H1 (cell line): ENCODE data around the gene TCFL5. TPM values are rescaled to one million over a fixed set of nuclear protein-coding genes. Genes with fewer than 3 reads are reported as not detected.
A peak's percentile ranks its signal among the peaks of the same experiment; 100 is the strongest.

Experiments
- CTCF ChIA-PET: fragments of 300-600 bp; sonication (Branson Sonifier 250); formaldehyde crosslinking; loops from one replicate; lab custom pipeline; 2021; ENCODE audit not compliant: partially characterized antibody; lab: Charles Lee
- POLR2A ChIA-PET: fragments of 300-600 bp; sonication (Branson Sonifier 250); formaldehyde crosslinking; loops from one replicate; lab custom pipeline; 2021; ENCODE audit warnings: inconsistent platforms; ENCODE audit not compliant: partially characterized antibody; lab: Charles Lee
- DNase-seq, 2 experiments: peaks; one replicate each; pipeline versions ENCODE4 v3.0.0 to v3.0.0-alpha.2; 2010 to 2022; ENCODE audit warnings: low spot score in 2 of 2, low read depth in 1 of 2, mixed read lengths in 1 of 2
- FAIRE-seq: peaks from 2 replicates; lab custom pipeline; 2011; peaks lifted over from hg19 to GRCh38; lab: Jason Lieb, UNC
- H2AFZ ChIP-seq: 2 replicates; pipeline ENCODE4 v1.8.1; 2012; ENCODE audit warnings: low read length, inconsistent platforms
- H2AK5ac ChIP-seq: 2 replicates; pipeline ENCODE4 v1.6.1; 2013; ENCODE audit warnings: low read depth, low read length
- H2BK120ac ChIP-seq: replicated peaks from 2 replicates; pipeline ENCODE3; 2013; ENCODE audit warnings: low read depth, low read length, inconsistent platforms
- H2BK12ac ChIP-seq: 2 replicates; pipeline ENCODE4 v1.6.1; 2013; ENCODE audit warnings: low read depth, low read length
- H2BK15ac ChIP-seq: 2 replicates; pipeline ENCODE4 v1.6.1; 2013; ENCODE audit warnings: low read length
- H2BK20ac ChIP-seq: 2 replicates; pipeline ENCODE4 v1.6.1; 2013; ENCODE audit warnings: low read length
- H2BK5ac ChIP-seq: 2 replicates; pipeline ENCODE4 v1.6.1; 2013; ENCODE audit warnings: low read depth, low read length
- H3K14ac ChIP-seq: 2 replicates; pipeline ENCODE4 v1.6.1; 2013; ENCODE audit warnings: inconsistent platforms; ENCODE audit not compliant: insufficient read length
- H3K18ac ChIP-seq: 2 replicates; pipeline ENCODE4 v1.6.1; 2013; ENCODE audit warnings: low read length; ENCODE audit errors: extremely low read depth
- H3K23ac ChIP-seq: 2 replicates; pipeline ENCODE4 v1.6.1; 2013; ENCODE audit warnings: inconsistent platforms; ENCODE audit not compliant: insufficient read length
- H3K23me2 ChIP-seq: 2 replicates; pipeline ENCODE4 v1.6.1; 2013; ENCODE audit warnings: low read depth, low read length
- H3K27ac ChIP-seq: 2 replicates; pipeline ENCODE4 v1.6.1; 2011; ENCODE audit warnings: low read depth, low read length, inconsistent platforms
- H3K27me3 ChIP-seq, 4 experiments: replicated peaks in 1 of 4; 1 replicate in 1 of 4; 2 replicates in 3 of 4; pipeline versions ENCODE4 v1.6.1 to v1.8.1; 2011 to 2013; ENCODE audit warnings: low read length in 3 of 4, mild to moderate bottlenecking in 3 of 4, inconsistent platforms in 2 of 4, mixed read lengths in 2 of 4, moderate library complexity in 1 of 4; ENCODE audit not compliant: control insufficient read depth in 3 of 4, insufficient read depth in 3 of 4; ENCODE audit errors: extremely low read depth in 1 of 4
- H3K36me3 ChIP-seq, 4 experiments: 2 replicates each; pipeline versions ENCODE4 v1.6.1 to v1.8.1; 2011 to 2013; ENCODE audit warnings: mild to moderate bottlenecking in 4 of 4, low read length in 3 of 4, moderate library complexity in 2 of 4, control low read depth in 1 of 4, inconsistent platforms in 1 of 4; ENCODE audit not compliant: insufficient read depth in 4 of 4, control insufficient read depth in 2 of 4
- H3K4ac ChIP-seq: replicated peaks from 2 replicates; pipeline ENCODE3; 2013; ENCODE audit warnings: low read length, low read depth, mixed read lengths, inconsistent platforms; ENCODE audit not compliant: insufficient read length
- H3K4me1 ChIP-seq, 4 experiments: replicated peaks in 1 of 4; 1 replicate in 1 of 4; 2 replicates in 3 of 4; pipeline versions ENCODE4 v1.6.1 to v1.8.1; 2011 to 2013; ENCODE audit warnings: low read length in 3 of 4, inconsistent platforms in 2 of 4, mixed read lengths in 1 of 4; ENCODE audit not compliant: insufficient read depth in 4 of 4, control insufficient read depth in 3 of 4
- H3K4me2 ChIP-seq, 2 experiments: 2 replicates each; pipeline versions ENCODE4 v1.6.1 to v1.8.1; 2011 to 2013; ENCODE audit warnings: low read depth in 2 of 2, low read length in 2 of 2, control low read depth in 1 of 2, inconsistent platforms in 1 of 2, mild to moderate bottlenecking in 1 of 2; ENCODE audit not compliant: insufficient read depth in 1 of 2
- H3K4me3 ChIP-seq, 4 experiments: fragments of 200-600, 300-600 bp in 1 of 4; sonication (generic), shearing (Covaris generic), sonication (Bioruptor Twin) in 1 of 4; 2 replicates each; pipeline versions ENCODE4 v1.5.1 to v1.8.1; 2011 to 2016; ENCODE audit warnings: low read length in 4 of 4, low read depth in 3 of 4, control low read depth in 2 of 4, inconsistent platforms in 2 of 4, mild to moderate bottlenecking in 2 of 4, mixed read lengths in 1 of 4, moderate library complexity in 1 of 4; ENCODE audit not compliant: insufficient read depth in 2 of 4; ENCODE audit errors: extremely low read depth in 1 of 4
- H3K56ac ChIP-seq: replicated peaks from 2 replicates; pipeline ENCODE3; 2013; ENCODE audit warnings: low read depth, mild to moderate bottlenecking, mixed read lengths, low read length, inconsistent platforms; ENCODE audit not compliant: insufficient read length
- H3K79me1 ChIP-seq: 2 replicates; pipeline ENCODE4 v1.6.1; 2013; ENCODE audit warnings: low read depth, low read length, control low read depth
- H3K79me2 ChIP-seq, 2 experiments: 2 replicates each; pipeline versions ENCODE4 v1.6.1 to v1.8.1; 2012 to 2013; ENCODE audit warnings: low read length in 2 of 2, mild to moderate bottlenecking in 2 of 2, inconsistent platforms in 1 of 2; ENCODE audit not compliant: insufficient read depth in 2 of 2, control insufficient read depth in 1 of 2
- H3K9ac ChIP-seq, 4 experiments: replicated peaks in 1 of 4; 1 replicate in 1 of 4; 2 replicates in 3 of 4; pipeline versions ENCODE4 v1.6.1 to v1.8.1; 2011 to 2013; ENCODE audit warnings: low read depth in 3 of 4, low read length in 3 of 4, control low read depth in 2 of 4, mild to moderate bottlenecking in 2 of 4, moderate library complexity in 2 of 4, inconsistent platforms in 1 of 4; ENCODE audit errors: extremely low read depth in 1 of 4
- H3K9me3 ChIP-seq, 2 experiments: 2 replicates each; pipeline versions ENCODE4 v1.6.1 to v1.8.1; 2012 to 2013; ENCODE audit warnings: mild to moderate bottlenecking in 2 of 2, moderate library complexity in 2 of 2, control low read depth in 1 of 2, inconsistent platforms in 1 of 2, low read depth in 1 of 2, low read length in 1 of 2, mixed read lengths in 1 of 2; ENCODE audit not compliant: insufficient read depth in 2 of 2
- H4K20me1 ChIP-seq, 2 experiments: replicated peaks in 1 of 2; 2 replicates each; pipeline versions ENCODE3 to v1.8.1; 2011 to 2013; ENCODE audit warnings: inconsistent platforms in 2 of 2, low read length in 2 of 2, mild to moderate bottlenecking in 1 of 2; ENCODE audit not compliant: insufficient read depth in 2 of 2, control insufficient read depth in 1 of 2
- H4K5ac ChIP-seq: 2 replicates; pipeline ENCODE4 v1.6.1; 2013; ENCODE audit warnings: low read length, low read depth, mixed read lengths, inconsistent platforms; ENCODE audit not compliant: insufficient read length
- H4K8ac ChIP-seq: 2 replicates; pipeline ENCODE4 v1.8.0; 2013; ENCODE audit warnings: mild to moderate bottlenecking, moderate library complexity, low read length, inconsistent platforms; ENCODE audit not compliant: insufficient read depth; ENCODE audit errors: extremely low read depth
- H4K91ac ChIP-seq: replicated peaks from 2 replicates; pipeline ENCODE3; 2013; ENCODE audit warnings: low read length, mixed read lengths, inconsistent platforms; ENCODE audit not compliant: insufficient read length
- TAF1 ChIP-seq: IDR thresholded peaks from 2 replicates; pipeline ENCODE4 v1.6.1; 2011; ENCODE audit warnings: mild to moderate bottlenecking, low read depth, low read length
- WGBS, 2 experiments: shearing (Covaris generic) in 1 of 2; methylation state at CpG; one replicate each; pipeline versions ENCODE4 v1.1.6 to v1.1.7; 2013 to 2015; ENCODE audit warnings: low lambda C conversion rate in 2 of 2, mixed read lengths in 2 of 2, inconsistent platforms in 1 of 2, low coverage in 1 of 2, missing lambda C conversion rate in 1 of 2; ENCODE audit not compliant: insufficient replicate concordance in 2 of 2, insufficient coverage in 1 of 2, insufficient read length in 1 of 2; ENCODE audit errors: extremely low coverage in 1 of 2, missing lambda C conversion rate in 1 of 2; 5-methylcytosine and 5-hydroxymethylcytosine counted together
- polyA plus RNA-seq, 7 experiments: library from polyadenylated mRNA; depleted of rRNA in 3 of 7; stranded (reverse) in 5 of 7; unstranded in 2 of 7; fragments of >200 nt in 5 of 7; fragments of 200-250 nt in 2 of 7; gene quantifications; 1 replicate in 5 of 7; 2 replicates in 1 of 7; 4 replicates in 1 of 7; pipeline versions ENCODE4 v1.2.1 to v1.2.3, GENCODE V29; 2011 to 2013; ENCODE audit warnings: missing spikeins in 2 of 7, mixed read lengths in 2 of 7
- total RNA-seq: library from RNA; stranded (reverse); fragmentation: NEBNext Ultra II Directional; extraction: Animal tissue kit (Norgen Biotek cat#: 25700); gene quantifications from 2 replicates; pipeline ENCODE4 v1.2.1, GENCODE V29; 2021
- TF ChIP-seq, protein P1 (sequence below), 3 experiments: IDR thresholded peaks; 1 replicate in 2 of 3; 2 replicates in 1 of 3; pipeline versions ENCODE4 v1.5.1 to v1.6.1; 2011; ENCODE audit warnings: low read length in 3 of 3, mild to moderate bottlenecking in 3 of 3, inconsistent platforms in 2 of 3, low read depth in 1 of 3, moderate library complexity in 1 of 3; ENCODE audit not compliant: insufficient read depth in 1 of 3; ENCODE audit errors: control extremely low read depth in 1 of 3

Gene TCFL5
- total and polyA plus RNA-seq, 2 of the 8 experiments (the other 6 are each of a cell fraction or from before 2014, with no cell fraction given), result 6.2 to 15.0 TPM

DNA sequence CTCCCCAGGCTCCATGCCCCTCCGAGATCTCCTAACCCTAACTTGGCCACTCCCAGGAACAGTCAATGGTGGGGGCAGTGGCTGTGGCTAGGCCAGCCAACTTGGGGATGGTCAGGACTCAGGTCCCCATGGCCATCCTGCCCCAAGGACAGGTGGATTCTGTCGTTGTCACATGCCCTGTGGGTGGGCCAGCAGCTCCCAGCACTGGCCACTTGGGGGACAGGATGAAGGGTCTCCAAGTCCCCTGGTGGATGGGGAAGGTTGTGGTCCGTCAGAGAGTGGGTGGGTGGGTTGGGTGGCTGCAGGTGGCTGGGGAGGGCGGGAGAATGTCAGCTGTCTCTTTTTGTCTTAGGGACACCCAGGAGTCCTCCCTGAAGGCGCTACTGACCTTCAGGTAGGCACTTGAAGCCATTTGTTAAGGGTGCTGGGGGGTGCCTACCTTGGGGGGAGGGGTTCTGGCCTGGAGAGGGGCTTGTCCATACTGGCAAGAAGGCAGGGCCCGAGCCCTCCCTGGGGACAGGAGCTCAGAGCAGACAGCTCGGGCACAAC is 39.3 kb downstream of the TCFL5 start:
- no peak overlapping the region for H2BK5ac ChIP-seq
- no peak overlapping the region for H3K9ac ChIP-seq
- peaks cover 0 to 3% (median under 1%) of the 10 kb centered on the region in 4 experiments; a peak in 3 of 8 replicates for H3K36me3 ChIP-seq
- H3K14ac ChIP-seq, result no peak overlapping the region
- no peak overlapping the region for H3K27ac ChIP-seq
- no peaks in the 10 kb centered on the region for H3K79me2 ChIP-seq
- POLR2A ChIA-PET, result interaction anchor here (0.8 to 2.3 kb wide), 6 partner anchors 8 to 39 kb away, joined by 3 to 12 read pairs (median 8); partner anchors contain the start of gene TCFL5
- H3K4ac ChIP-seq, result no peak overlapping the region
- H4K20me1 ChIP-seq, result peaks cover 7 to 8% of the 10 kb centered on the region in 2 experiments
- H2BK20ac ChIP-seq, result no peak overlapping the region
- no peak for TF ChIP-seq TAF1
- TF ChIP-seq, protein P1, sequence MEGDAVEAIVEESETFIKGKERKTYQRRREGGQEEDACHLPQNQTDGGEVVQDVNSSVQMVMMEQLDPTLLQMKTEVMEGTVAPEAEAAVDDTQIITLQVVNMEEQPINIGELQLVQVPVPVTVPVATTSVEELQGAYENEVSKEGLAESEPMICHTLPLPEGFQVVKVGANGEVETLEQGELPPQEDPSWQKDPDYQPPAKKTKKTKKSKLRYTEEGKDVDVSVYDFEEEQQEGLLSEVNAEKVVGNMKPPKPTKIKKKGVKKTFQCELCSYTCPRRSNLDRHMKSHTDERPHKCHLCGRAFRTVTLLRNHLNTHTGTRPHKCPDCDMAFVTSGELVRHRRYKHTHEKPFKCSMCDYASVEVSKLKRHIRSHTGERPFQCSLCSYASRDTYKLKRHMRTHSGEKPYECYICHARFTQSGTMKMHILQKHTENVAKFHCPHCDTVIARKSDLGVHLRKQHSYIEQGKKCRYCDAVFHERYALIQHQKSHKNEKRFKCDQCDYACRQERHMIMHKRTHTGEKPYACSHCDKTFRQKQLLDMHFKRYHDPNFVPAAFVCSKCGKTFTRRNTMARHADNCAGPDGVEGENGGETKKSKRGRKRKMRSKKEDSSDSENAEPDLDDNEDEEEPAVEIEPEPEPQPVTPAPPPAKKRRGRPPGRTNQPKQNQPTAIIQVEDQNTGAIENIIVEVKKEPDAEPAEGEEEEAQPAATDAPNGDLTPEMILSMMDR (IDR thresholded peaks at IDR 0.05; ENCODE audit: control extremely low read depth in 1 of 3, insufficient read depth in 1 of 3, low read depth in 1 of 3, low read length in 3 of 3), result peak in 2 of 3 experiments; percentile 15 to 67; a peak in 3 of 4 replicates
- TF ChIP-seq, all 59 proteins: peak for 1
- Histone ChIP-seq H2AFZ (no peak overlapping the region), H4K5ac (no peak overlapping the region), H2BK12ac (no peak overlapping the region), H2BK15ac (no peak overlapping the region), H3K23me2 (peaks cover 2% of the 10 kb centered on the region; the same call in 1 of the 2 replicates), H2AK5ac (no peak overlapping the region), H4K91ac (no peak overlapping the region), H3K23ac (no peak overlapping the region), H3K56ac (no peak overlapping the region), H3K18ac (no peak overlapping the region), H3K79me1 (no peaks in the 10 kb centered on the region), H2BK120ac (no peak overlapping the region), H3K9me3 (no peaks in the 10 kb centered on the region), H3K27me3 (peaks cover 0 to 4% (median 2%) of the 10 kb centered on the region in 4 experiments; a peak in 1 of 7 replicates), H3K4me3 (no peak overlapping the region), H3K4me2 (no peak overlapping the region), H4K8ac (no peak overlapping the region), H3K4me1 (peaks cover 0 to 23% (median 13%) of the 10 kb centered on the region in 4 experiments; a peak in 5 of 7 replicates)
- FAIRE-seq (no peak), DNase-seq (peak in 1 of 2 experiments; percentile 50)
- 68% methylated on average over 6 of the region's 7 CpGs; no CpG with 5 or more reads in 1 of the 2 experiments for WGBS, 2 experiments
- CTCF ChIA-PET, result interaction anchor here (0.6 to 3.2 kb wide), 29 partner anchors 10 to 474 kb away, joined by 3 to 27 read pairs (median 4); partner anchors contain the start of gene MRGBP
